Glomerular endothelial cell (primary cell): ENCODE results near the gene ADGRD2. TPM values are rescaled to one million over a fixed set of nuclear protein-coding genes. Genes with fewer than 3 reads are reported as not detected.
"Not testable (repeated sequence)": the region's sequence is repeated elsewhere in the genome, so short reads cannot be mapped to it uniquely, and the experiment has no call there.

Experiments
- DNase-seq: peaks from one replicate; pipeline ENCODE4 v3.0.0-alpha.2; 2011; ENCODE audit warnings: low read depth, low spot score; ENCODE audit errors: extremely low read depth
- total RNA-seq: library from RNA; depleted of rRNA; stranded (reverse); fragments of >200 nt; gene quantifications from 2 replicates; pipeline ENCODE4 v1.2.3, GENCODE V29; 2015

Gene ADGRD2
- not detected in 2 replicates for total RNA-seq

- DNase-seq: no peak
Measured at GRCh38 chr9:124450241-124450924, at the start of gene ADGRD2. Gene ADGRD2, plus strand, starts transcription at chr9:124450451. Its CDS starts 1,216 bp downstream, at chr9:124451667.

- DNase-seq: no peak
Measured at GRCh38 chr9:124403246-124403645, 47.0 kb upstream of the ADGRD2 start.

GRCh38 chr9:124409410-124409809 is 40.8 kb upstream of the ADGRD2 start:
- DNase-seq: no peak

- no peak for DNase-seq
Measured at GRCh38 chr9:124410321-124410913, 39.8 kb upstream of the ADGRD2 start.

- no peak for DNase-seq
Measured at GRCh38 chr9:124411514-124412227, 38.6 kb upstream of the ADGRD2 start.

GRCh38 chr9:124412228-124412575 is 38.0 kb upstream of the ADGRD2 start:
- DNase-seq: no peak

- DNase-seq: no peak
Measured at GRCh38 chr9:124414612-124415011, 35.6 kb upstream of the ADGRD2 start.

- DNase-seq: peak; percentile 90
Measured at GRCh38 chr9:124415102-124415851, 35.0 kb upstream of the ADGRD2 start, which contains the start of gene PSMB7. Gene PSMB7, minus strand, starts transcription at chr9:124415442. Its CDS starts 17 bp downstream, at chr9:124415425.

- DNase-seq: no peak
Measured at GRCh38 chr9:124415852-124416484, 34.3 kb upstream of the ADGRD2 start.

GRCh38 chr9:124419832-124420489 is 30.3 kb upstream of the ADGRD2 start:
- DNase-seq: no peak

GRCh38 chr9:124420991-124421543 is 29.2 kb upstream of the ADGRD2 start:
- no peak for DNase-seq

GRCh38 chr9:124423155-124423554 is 27.1 kb upstream of the ADGRD2 start:
- DNase-seq: no peak

GRCh38 chr9:124423591-124423990 is 26.7 kb upstream of the ADGRD2 start:
- no peak for DNase-seq

GRCh38 chr9:124425733-124426132 is 24.5 kb upstream of the ADGRD2 start:
- DNase-seq: not testable (repeated sequence)

- no peak for DNase-seq
Measured at GRCh38 chr9:124426361-124426760, 23.9 kb upstream of the ADGRD2 start.

GRCh38 chr9:124427281-124427680 is 23.0 kb upstream of the ADGRD2 start:
- no peak for DNase-seq

- no peak for DNase-seq
Measured at GRCh38 chr9:124428751-124429529, 21.3 kb upstream of the ADGRD2 start.

GRCh38 chr9:124429530-124429867 is 20.8 kb upstream of the ADGRD2 start:
- DNase-seq: no peak

GRCh38 chr9:124436320-124436719 is 13.9 kb upstream of the ADGRD2 start:
- DNase-seq: no peak
